ENCODE measurements around the gene ZNF23. TPM values are rescaled to one million over a fixed set of nuclear protein-coding genes. Genes with fewer than 3 reads are reported as not detected.
A peak's percentile ranks its signal among the peaks of the same experiment; 100 is the strongest.
"Not testable (repeated sequence)": the region's sequence is repeated elsewhere in the genome, so short reads cannot be mapped to it uniquely, and the experiment has no call there.

Gene ZNF23
- total RNA-seq, 1 experiment from 2014 or later, result 11.1 TPM

GRCh38 chr16:71504051-71504450, 42.0 kb upstream of the ZNF23 start:
- H3K9ac ChIP-seq (ENCODE audit: low read length); DNase-seq (ENCODE audit: low read depth, low spot score); H3K27me3 ChIP-seq (ENCODE audit: insufficient read depth, low read length); H3K9me2 ChIP-seq (ENCODE audit: insufficient read depth); H3K36me3 ChIP-seq (ENCODE audit: control insufficient read depth in 1 of 2, insufficient read depth in 2 of 2, low read length in 2 of 2); H4K20me1 ChIP-seq (ENCODE audit: insufficient read depth); CTCF ChIA-PET; ATAC-seq; H3K4me1 ChIP-seq (ENCODE audit: control insufficient read depth in 1 of 2, insufficient read depth in 2 of 2, low read length in 2 of 2); H3K4me3 ChIP-seq (replicated peaks in 1 of 2; ENCODE audit: low read depth in 1 of 2, low read length in 2 of 2); H3K9me3 ChIP-seq (ENCODE audit: control insufficient read depth in 1 of 2, insufficient read depth in 1 of 2, low read depth in 1 of 2, low read length in 2 of 2); BruUV-seq (replicated peaks); H3K4me2 ChIP-seq (ENCODE audit: low read length); H3K79me2 ChIP-seq (ENCODE audit: insufficient read depth, low read length); H3K27ac ChIP-seq (ENCODE audit: low read depth, low read length); H2AFZ ChIP-seq (ENCODE audit: low read depth, low read length, poor library complexity, severe bottlenecking); POLR2A ChIA-PET: not testable (repeated sequence)
- intact Hi-C loops (cut with micrococcal nuclease), result loop anchor here (5.0 kb wide), 1 partner anchor 108 kb away; no protein-coding TSS in a partner anchor
- RAD21 ChIA-PET (ENCODE audit: low non-redundant PET in 1 of 2, low total read pairs in 2 of 2, uncharacterized antibody in 2 of 2, unreplicated experiment in 2 of 2), result interaction anchor here in 1 of 2 experiments (0.7 kb wide), 1 partner anchor 73 kb away, joined by 3 read pairs; the partner anchor contains the start of gene TAT

- no peak for TF ChIP-seq POLR2A (IDR thresholded peaks at IDR 0.05; ENCODE audit: borderline replicate concordance, extremely low read depth, insufficient read depth, insufficient read length)
- peak; percentile 49 for TF ChIP-seq RAD21 (IDR thresholded peaks at IDR 0.05; ENCODE audit: low read depth)
- no peak for TF ChIP-seq SP1 (IDR thresholded peaks at IDR 0.05; ENCODE audit: low read depth)
- TF ChIP-seq SRF (IDR thresholded peaks at IDR 0.05; ENCODE audit: low read depth), result no peak
- TF ChIP-seq, protein P1, sequence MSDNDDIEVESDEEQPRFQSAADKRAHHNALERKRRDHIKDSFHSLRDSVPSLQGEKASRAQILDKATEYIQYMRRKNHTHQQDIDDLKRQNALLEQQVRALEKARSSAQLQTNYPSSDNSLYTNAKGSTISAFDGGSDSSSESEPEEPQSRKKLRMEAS (IDR thresholded peaks at IDR 0.05), result no peak
- TF ChIP-seq YY1 (IDR thresholded peaks at IDR 0.05; ENCODE audit: extremely low read depth, insufficient replicate concordance, low read depth, low read length), result no peak
- TF ChIP-seq CBX3 (IDR thresholded peaks at IDR 0.05; ENCODE audit: low read depth), result no peak
- TF ChIP-seq TCF7L2 (IDR thresholded peaks at IDR 0.05; ENCODE audit: borderline replicate concordance, extremely low read depth, insufficient read depth, insufficient read length), result no peak
- no peak for TF ChIP-seq CEBPB (IDR thresholded peaks at IDR 0.05; ENCODE audit: low read depth)
- TF ChIP-seq, protein P2, sequence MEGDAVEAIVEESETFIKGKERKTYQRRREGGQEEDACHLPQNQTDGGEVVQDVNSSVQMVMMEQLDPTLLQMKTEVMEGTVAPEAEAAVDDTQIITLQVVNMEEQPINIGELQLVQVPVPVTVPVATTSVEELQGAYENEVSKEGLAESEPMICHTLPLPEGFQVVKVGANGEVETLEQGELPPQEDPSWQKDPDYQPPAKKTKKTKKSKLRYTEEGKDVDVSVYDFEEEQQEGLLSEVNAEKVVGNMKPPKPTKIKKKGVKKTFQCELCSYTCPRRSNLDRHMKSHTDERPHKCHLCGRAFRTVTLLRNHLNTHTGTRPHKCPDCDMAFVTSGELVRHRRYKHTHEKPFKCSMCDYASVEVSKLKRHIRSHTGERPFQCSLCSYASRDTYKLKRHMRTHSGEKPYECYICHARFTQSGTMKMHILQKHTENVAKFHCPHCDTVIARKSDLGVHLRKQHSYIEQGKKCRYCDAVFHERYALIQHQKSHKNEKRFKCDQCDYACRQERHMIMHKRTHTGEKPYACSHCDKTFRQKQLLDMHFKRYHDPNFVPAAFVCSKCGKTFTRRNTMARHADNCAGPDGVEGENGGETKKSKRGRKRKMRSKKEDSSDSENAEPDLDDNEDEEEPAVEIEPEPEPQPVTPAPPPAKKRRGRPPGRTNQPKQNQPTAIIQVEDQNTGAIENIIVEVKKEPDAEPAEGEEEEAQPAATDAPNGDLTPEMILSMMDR (IDR thresholded peaks at IDR 0.05 in 2 of 3, conservative IDR thresholded peaks at IDR 0.05 in 1 of 3; ENCODE audit: borderline replicate concordance in 1 of 3, insufficient read depth in 1 of 3, low read depth in 2 of 3, low read length in 2 of 3), result peak in 2 of 3 experiments; percentile 6 to 35; a peak in 2 of 6 replicates
- TF ChIP-seq JUND (IDR thresholded peaks at IDR 0.05), result no peak
- POLR2A ChIA-PET, result interaction anchor here (0.8 kb wide), 1 partner anchor 95 kb away, joined by 3 read pairs; no protein-coding TSS in a partner anchor
Observed at GRCh38 chr16:71501547-71501946, 39.5 kb upstream of the ZNF23 start.

More at GRCh38 chr16:71501547-71501946, 39.5 kb upstream of the ZNF23 start:
- 0 out of 2 replicates have a peak, but pooled peaks cover under 1% of the 10 kb centered on the region for H4K20me1 ChIP-seq (ENCODE audit: insufficient read depth)
- CTCF ChIA-PET, result interaction anchor here (0.8 to 5.7 kb wide), 7 partner anchors 16 to 460 kb away, joined by 3 to 74 read pairs (median 4); partner anchors contain the start of gene CHST4
- intact Hi-C loops (cut with micrococcal nuclease), result loop anchor here (5.0 kb wide), 1 partner anchor 111 kb away; no protein-coding TSS in a partner anchor
- no peak overlapping the region for H3K4me3 ChIP-seq (replicated peaks in 1 of 2; ENCODE audit: low read depth in 1 of 2, low read length in 2 of 2)
- H3K79me2 ChIP-seq (ENCODE audit: insufficient read depth, low read length), result no peaks in the 10 kb centered on the region
- no peaks in the 10 kb centered on the region for H3K9me3 ChIP-seq (ENCODE audit: control insufficient read depth in 1 of 2, insufficient read depth in 1 of 2, low read depth in 1 of 2, low read length in 2 of 2)
- H3K4me1 ChIP-seq (ENCODE audit: control insufficient read depth in 1 of 2, insufficient read depth in 2 of 2, low read length in 2 of 2), result 0 out of 4 replicates have a peak, but pooled peaks cover 0 to 3% of the 10 kb centered on the region in 2 experiments
- H3K4me2 ChIP-seq (ENCODE audit: low read length), result no peak overlapping the region
- DNase-seq (ENCODE audit: low read depth, low spot score) (no peak), ATAC-seq (no peak)
- no peak overlapping the region for H3K9ac ChIP-seq (ENCODE audit: low read length)
- no peaks in the 10 kb centered on the region for H3K9me2 ChIP-seq (ENCODE audit: insufficient read depth)
- no TSS peak for BruUV-seq (replicated peaks)
- no peaks in the 10 kb centered on the region for H3K36me3 ChIP-seq (ENCODE audit: control insufficient read depth in 1 of 2, insufficient read depth in 2 of 2, low read length in 2 of 2)
- RAD21 ChIA-PET (ENCODE audit: low non-redundant PET in 1 of 2, low total read pairs in 2 of 2, uncharacterized antibody in 2 of 2, unreplicated experiment in 2 of 2), result interaction anchor here in 1 of 2 experiments (1.1 to 1.4 kb wide), 2 partner anchors 36 to 110 kb away, joined by 3 read pairs; no protein-coding TSS in a partner anchor
- no peak overlapping the region for H2AFZ ChIP-seq (ENCODE audit: low read depth, low read length, poor library complexity, severe bottlenecking)
- no peaks in the 10 kb centered on the region for H3K27me3 ChIP-seq (ENCODE audit: insufficient read depth, low read length)
- H3K27ac ChIP-seq (ENCODE audit: low read depth, low read length), result no peak overlapping the region

All from HCT116 (cell line).